Measurements from ENCODE around the gene CAGE1.

CAGE1 gene

GRCh38 chr6:7311176-7311575, 78.4 kb downstream of the CAGE1 start:
- DNase-seq = no peak

GRCh38 chr6:7309050-7309449, 80.5 kb downstream of the CAGE1 start:
- no peak for DNase-seq

GRCh38 chr6:7307533-7307932, 82.0 kb downstream of the CAGE1 start:
- DNase-seq = no peak

GRCh38 chr6:7304821-7305220, 84.7 kb downstream of the CAGE1 start:
- no peak for DNase-seq

GRCh38 chr6:7301702-7302101, 87.8 kb downstream of the CAGE1 start:
- no peak for DNase-seq

- DNase-seq = no peak
These were observed 88.6 kb downstream of the CAGE1 start for GRCh38 chr6:7300926-7301325.

GRCh38 chr6:7298113-7298512, 91.4 kb downstream of the CAGE1 start:
- DNase-seq = no peak

- no peak for DNase-seq
These were observed 92.9 kb downstream of the CAGE1 start for GRCh38 chr6:7296602-7297001.

GRCh38 chr6:7295916-7296315, 93.6 kb downstream of the CAGE1 start:
- DNase-seq = no peak

- DNase-seq = no peak
These were observed 96.8 kb downstream of the CAGE1 start for GRCh38 chr6:7292596-7293255.

- no peak for DNase-seq
These were observed 99.5 kb downstream of the CAGE1 start for GRCh38 chr6:7290079-7290478.

- DNase-seq = no peak
These were observed 104.1 kb downstream of the CAGE1 start for GRCh38 chr6:7285416-7285815.

- DNase-seq = no peak
These were observed 105.9 kb downstream of the CAGE1 start for GRCh38 chr6:7283676-7284075.

GRCh38 chr6:7282097-7282906, 107.2 kb downstream of the CAGE1 start:
- DNase-seq = no peak
